Adrenal gland (tissue), 12 donors: ENCODE results near the gene ALDH6A1. TPM values are rescaled to one million over a fixed set of nuclear protein-coding genes. Genes with fewer than 3 reads are reported as not detected.

Experiments used
- DNase-seq, 7 donors: peaks; one replicate each; pipeline ENCODE4 v3.0.0-alpha.2; 2019 to 2020
- H3K27ac ChIP-seq, 5 donors: fragments of 200-600 bp; sonication (generic) in 4 of 5; 1 replicate in 3 of 5; 2 replicates in 2 of 5; pipeline versions ENCODE4 v1.5.1 to v1.8.0; 2016 to 2020; ENCODE audit warnings: mild to moderate bottlenecking in 1 of 5
- H3K27me3 ChIP-seq: fragments of 200-600 bp; 2 replicates; pipeline ENCODE4 v1.8.0; 2021
- H3K36me3 ChIP-seq, 2 donors: fragments of 200-600 bp; replicated peaks in 1 of 2; 1 replicate in 1 of 2; 2 replicates in 1 of 2; pipeline versions ENCODE4 v1.5.1 to v1.8.0; 2018 to 2022
- H3K4me1 ChIP-seq, 2 donors: fragments of 200-600 bp; replicated peaks in 1 of 2; 1 replicate in 1 of 2; 2 replicates in 1 of 2; pipeline versions ENCODE4 v1.5.1 to v1.8.0; 2018 to 2021
- H3K4me3 ChIP-seq, 4 donors: fragments of 200-600 bp; sonication (generic) in 3 of 4; one replicate each; pipeline ENCODE4 v1.5.1; 2016 to 2018
- H3K9me3 ChIP-seq, 3 donors: fragments of 200-600 bp; sonication (generic) in 1 of 3; replicated peaks in 1 of 3; 1 replicate in 2 of 3; 2 replicates in 1 of 3; pipeline versions ENCODE4 v1.5.1 to v1.8.0; 2016 to 2021
- POLR2A ChIP-seq, 2 donors: fragments of 450-650 bp; IDR thresholded peaks; one replicate each; pipeline ENCODE4 v1.6.1; 2017; ENCODE audit warnings: antibody characterized with exemption in 2 of 2, mild to moderate bottlenecking in 2 of 2, moderate library complexity in 1 of 2
- WGBS, 4 donors: extraction: QIAGEN DNeasy Blood & Tissue Kit in 2 of 4; methylation state at CpG; one replicate each; pipeline versions ENCODE4 v1.1.5 to v1.1.7; 2013 to 2017; 5-methylcytosine and 5-hydroxymethylcytosine counted together
- intact Hi-C, 2 donors: fragments of 100-400 bp; cut with DNase I; formaldehyde crosslinking; loops; one replicate each; pipeline versions ENCODE4 v1.14.1 to v1.15.0; 2022 to 2023
- polyA plus RNA-seq, 3 donors: library from polyadenylated mRNA; stranded (reverse); fragments of 200-250 nt in 2 of 3; fragments of 350-450 nt in 1 of 3; fragmentation: Illumina TruSeq in 1 of 3; extraction: RNeasy Lipid Tissue Mini Kit (QIAGEN cat#74804) in 1 of 3; gene quantifications; one replicate each; pipeline ENCODE4 v1.2.3, GENCODE V29; 2013 to 2014
- total RNA-seq, 9 donors: library from RNA; depleted of rRNA in 4 of 9; stranded (reverse); fragments of >200 nt in 4 of 9; fragments of 120-200 nt in 1 of 9; fragmentation: NEBNext Ultra II Directional in 1 of 9; extraction: Animal tissue kit (Norgen Biotek cat#: 25700) in 1 of 9; gene quantifications; one replicate each; pipeline versions ENCODE4 v1.1.0 to v1.2.4, GENCODE V29; 2013 to 2023
- TF ChIP-seq, protein P1 (sequence below), 6 experiments: fragments of 450-650 bp in 4 of 6; fragments of 200-600 bp in 2 of 6; sonication (generic) in 1 of 6; IDR thresholded peaks; 1 replicate in 5 of 6; 2 replicates in 1 of 6; pipeline versions ENCODE4 v1.5.1 to v1.8.0; 2016 to 2021; ENCODE audit warnings: antibody characterized with exemption in 6 of 6, mild to moderate bottlenecking in 2 of 6, moderate library complexity in 1 of 6
- donor health status: healthy with polysubstance abuse.
- donor health status: Bipolar disorder and iron deficiency.
- donor health status: DM: yes; HTN: yes; CAD: no.
- donor health status: DM: no; HTN: no; CAD: no.
- donor health status: DM: no; HTN: no; CAD: no.
- donor health status: DM: yes; HTN: yes; CAD: no.

ALDH6A1 gene
- total and polyA plus RNA-seq, 12 donors = 5.9 to 68.9 (median 36.0) TPM

DNA sequence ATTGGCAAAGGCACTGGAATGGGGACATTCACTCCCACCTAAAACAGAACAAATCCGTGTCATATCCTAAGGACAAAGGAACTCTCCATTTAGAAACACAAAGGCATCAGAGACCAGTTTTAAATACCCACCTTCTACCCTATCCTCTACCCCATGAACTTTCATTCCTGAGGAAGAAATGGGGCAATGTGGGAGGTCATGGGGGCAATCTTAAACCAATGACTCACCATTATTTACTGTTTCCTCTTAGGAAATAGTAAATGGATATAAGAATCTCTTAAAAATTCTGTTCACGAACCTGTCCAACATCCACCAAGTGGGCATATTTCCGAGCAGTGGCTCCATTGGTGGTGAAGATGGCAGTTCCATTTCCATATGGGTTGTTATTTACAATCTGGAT, 19.4 kb downstream of the ALDH6A1 start:
- Histone ChIP-seq H3K9me3 (no peaks in the 10 kb centered on the region), H3K4me3 (no peak overlapping the region), H3K36me3 (peaks cover 0 to 30% of the 10 kb centered on the region in 2 donors), H3K27ac (no peak overlapping the region), H3K4me1 (no peaks in the 10 kb centered on the region), H3K27me3 (no peaks in the 10 kb centered on the region)
- intact Hi-C loops = no loop called here
- whole genome bisulfite sequencing, 4 donors = 87 to 93% (median 90%) methylated on average over 3 of the region's 3 CpGs
- TF ChIP-seq, protein P1, sequence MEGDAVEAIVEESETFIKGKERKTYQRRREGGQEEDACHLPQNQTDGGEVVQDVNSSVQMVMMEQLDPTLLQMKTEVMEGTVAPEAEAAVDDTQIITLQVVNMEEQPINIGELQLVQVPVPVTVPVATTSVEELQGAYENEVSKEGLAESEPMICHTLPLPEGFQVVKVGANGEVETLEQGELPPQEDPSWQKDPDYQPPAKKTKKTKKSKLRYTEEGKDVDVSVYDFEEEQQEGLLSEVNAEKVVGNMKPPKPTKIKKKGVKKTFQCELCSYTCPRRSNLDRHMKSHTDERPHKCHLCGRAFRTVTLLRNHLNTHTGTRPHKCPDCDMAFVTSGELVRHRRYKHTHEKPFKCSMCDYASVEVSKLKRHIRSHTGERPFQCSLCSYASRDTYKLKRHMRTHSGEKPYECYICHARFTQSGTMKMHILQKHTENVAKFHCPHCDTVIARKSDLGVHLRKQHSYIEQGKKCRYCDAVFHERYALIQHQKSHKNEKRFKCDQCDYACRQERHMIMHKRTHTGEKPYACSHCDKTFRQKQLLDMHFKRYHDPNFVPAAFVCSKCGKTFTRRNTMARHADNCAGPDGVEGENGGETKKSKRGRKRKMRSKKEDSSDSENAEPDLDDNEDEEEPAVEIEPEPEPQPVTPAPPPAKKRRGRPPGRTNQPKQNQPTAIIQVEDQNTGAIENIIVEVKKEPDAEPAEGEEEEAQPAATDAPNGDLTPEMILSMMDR (IDR thresholded peaks at IDR 0.05) = no peak
- no peak for TF ChIP-seq POLR2A (IDR thresholded peaks at IDR 0.05)
- no peak for DNase-seq

DNA sequence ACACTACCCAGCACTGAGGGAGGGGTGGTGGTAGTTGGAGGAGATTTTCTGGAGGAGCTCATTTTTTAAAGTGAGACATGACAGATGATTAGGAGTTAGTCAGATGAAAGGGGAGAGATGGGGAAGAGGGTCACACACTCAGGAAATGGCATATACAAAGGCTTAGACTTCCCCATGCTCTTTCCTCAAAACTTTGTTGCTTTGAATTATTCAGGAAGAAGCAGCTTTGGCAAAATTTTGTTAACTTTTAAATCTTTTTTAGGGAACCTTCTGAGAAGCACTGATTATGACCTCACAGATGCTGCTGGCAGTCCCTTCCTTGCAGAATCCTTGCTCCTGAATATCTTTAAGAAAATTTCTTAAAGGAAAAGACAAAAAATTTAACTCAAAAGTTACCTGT, 19.8 kb downstream of the ALDH6A1 start:
- Histone ChIP-seq H3K4me3 (no peak overlapping the region), H3K27me3 (no peaks in the 10 kb centered on the region), H3K9me3 (no peaks in the 10 kb centered on the region), H3K36me3 (peaks cover 0 to 34% of the 10 kb centered on the region in 2 donors), H3K27ac (no peak overlapping the region), H3K4me1 (no peaks in the 10 kb centered on the region)
- no peak for DNase-seq
- TF ChIP-seq, protein P1 (IDR thresholded peaks at IDR 0.05) = no peak
- no peak for TF ChIP-seq POLR2A (IDR thresholded peaks at IDR 0.05)
- intact Hi-C loops = no loop called here

DNA sequence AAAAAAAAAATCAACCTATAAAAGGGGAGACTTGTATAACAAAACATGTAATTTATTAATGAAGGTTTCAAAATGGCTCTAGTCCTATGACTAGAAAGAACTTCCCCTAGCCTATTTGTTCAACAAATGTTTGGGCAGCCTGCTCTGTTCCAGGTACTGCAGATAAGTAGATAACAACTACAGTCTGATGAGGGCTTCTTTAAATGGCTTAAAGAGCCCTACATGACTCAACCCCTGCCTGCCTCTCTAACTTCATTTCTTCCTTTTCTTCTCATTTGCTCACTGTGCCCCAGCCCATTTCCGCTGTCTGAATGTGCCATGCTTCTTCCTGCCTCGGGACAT, 21.5 kb downstream of the ALDH6A1 start:
- DNase-seq = no peak
- Histone ChIP-seq H3K4me1 (no peaks in the 10 kb centered on the region), H3K27ac (no peak overlapping the region), H3K9me3 (no peaks in the 10 kb centered on the region), H3K27me3 (no peaks in the 10 kb centered on the region), H3K36me3 (peaks cover 0 to 41% of the 10 kb centered on the region in 2 donors), H3K4me3 (no peak overlapping the region)
- intact Hi-C loops = no loop called here
- TF ChIP-seq, protein P1 (IDR thresholded peaks at IDR 0.05) = no peak
- WGBS, 4 donors = 85 to 95% (median 88%) methylated on average over 2 of the region's 2 CpGs

- no peak for DNase-seq
- H3K27ac ChIP-seq = no peak overlapping the region
- H3K27me3 ChIP-seq = no peaks in the 10 kb centered on the region
- H3K9me3 ChIP-seq = no peaks in the 10 kb centered on the region
- H3K4me3 ChIP-seq = no peak overlapping the region
- TF ChIP-seq, protein P1 (IDR thresholded peaks at IDR 0.05) = no peak
- no peak for TF ChIP-seq POLR2A (IDR thresholded peaks at IDR 0.05)
- no peaks in the 10 kb centered on the region for H3K36me3 ChIP-seq
- intact Hi-C loops = no loop called here
- WGBS, 4 donors = 55 to 71% (median 62%) methylated on average over 3 of the region's 3 CpGs
- H3K4me1 ChIP-seq = peaks cover 0 to 6% of the 10 kb centered on the region in 2 donors
Observed at GRCh38 chr14:74049876-74050495, 34.3 kb downstream of the ALDH6A1 start.
